AG04449 (cell line): ENCODE measurements around the gene CARD11.

Experiments used
- CTCF ChIA-PET: fragments of 350-600 bp; formaldehyde crosslinking; extraction: SDS; loops from one replicate; lab custom pipeline; 2021; ENCODE audit warnings: antibody characterized with exemption; lab: Yijun Ruan, JAX
- POLR2A ChIA-PET: fragments of 400-600, 350-600 bp; formaldehyde crosslinking; extraction: SDS; loops from one replicate; lab custom pipeline; 2020; ENCODE audit warnings: antibody characterized with exemption, inconsistent platforms; lab: Yijun Ruan, JAX
- DNase-seq: peaks from one replicate; pipeline ENCODE4 v3.0.0-alpha.2; 2010; ENCODE audit warnings: low read depth, low spot score
- H3K4me3 ChIP-seq: 2 replicates; pipeline ENCODE4 v1.5.1; 2011; ENCODE audit warnings: low read depth, mild to moderate bottlenecking, control low read depth, low read length
- TF ChIP-seq, protein P1 (sequence below): IDR thresholded peaks from one replicate; pipeline ENCODE4 v1.5.1; 2011; ENCODE audit warnings: mild to moderate bottlenecking, moderate library complexity, low read length, control low read depth, inconsistent platforms; ENCODE audit not compliant: insufficient read depth; ENCODE audit errors: missing control alignments

Gene CARD11

DNA sequence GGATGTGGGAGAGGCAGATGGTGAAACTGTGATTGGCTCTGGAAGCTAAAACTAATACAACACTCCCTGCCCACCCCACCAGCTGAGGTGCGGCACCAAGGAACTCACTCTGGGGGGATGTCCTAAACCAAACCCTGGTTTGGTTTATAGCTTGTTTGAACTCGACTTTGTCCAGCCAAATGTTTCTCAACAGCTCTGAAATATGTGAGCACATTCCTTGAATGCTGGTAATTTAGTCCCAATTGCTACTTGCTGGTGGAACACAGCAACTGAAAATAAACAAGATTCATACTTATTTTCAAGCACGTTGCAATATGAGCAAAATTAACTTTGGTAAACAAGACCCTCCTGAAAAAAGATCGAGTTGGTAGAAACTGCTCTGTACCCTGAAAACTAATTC lies 39.7 kb upstream of the CARD11 start:
- TF ChIP-seq, protein P1, sequence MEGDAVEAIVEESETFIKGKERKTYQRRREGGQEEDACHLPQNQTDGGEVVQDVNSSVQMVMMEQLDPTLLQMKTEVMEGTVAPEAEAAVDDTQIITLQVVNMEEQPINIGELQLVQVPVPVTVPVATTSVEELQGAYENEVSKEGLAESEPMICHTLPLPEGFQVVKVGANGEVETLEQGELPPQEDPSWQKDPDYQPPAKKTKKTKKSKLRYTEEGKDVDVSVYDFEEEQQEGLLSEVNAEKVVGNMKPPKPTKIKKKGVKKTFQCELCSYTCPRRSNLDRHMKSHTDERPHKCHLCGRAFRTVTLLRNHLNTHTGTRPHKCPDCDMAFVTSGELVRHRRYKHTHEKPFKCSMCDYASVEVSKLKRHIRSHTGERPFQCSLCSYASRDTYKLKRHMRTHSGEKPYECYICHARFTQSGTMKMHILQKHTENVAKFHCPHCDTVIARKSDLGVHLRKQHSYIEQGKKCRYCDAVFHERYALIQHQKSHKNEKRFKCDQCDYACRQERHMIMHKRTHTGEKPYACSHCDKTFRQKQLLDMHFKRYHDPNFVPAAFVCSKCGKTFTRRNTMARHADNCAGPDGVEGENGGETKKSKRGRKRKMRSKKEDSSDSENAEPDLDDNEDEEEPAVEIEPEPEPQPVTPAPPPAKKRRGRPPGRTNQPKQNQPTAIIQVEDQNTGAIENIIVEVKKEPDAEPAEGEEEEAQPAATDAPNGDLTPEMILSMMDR = no peak
- CTCF ChIA-PET = no interaction called here
- DNase-seq = no peak
- POLR2A ChIA-PET = no interaction called here
- H3K4me3 ChIP-seq = no peak overlapping the region

DNA sequence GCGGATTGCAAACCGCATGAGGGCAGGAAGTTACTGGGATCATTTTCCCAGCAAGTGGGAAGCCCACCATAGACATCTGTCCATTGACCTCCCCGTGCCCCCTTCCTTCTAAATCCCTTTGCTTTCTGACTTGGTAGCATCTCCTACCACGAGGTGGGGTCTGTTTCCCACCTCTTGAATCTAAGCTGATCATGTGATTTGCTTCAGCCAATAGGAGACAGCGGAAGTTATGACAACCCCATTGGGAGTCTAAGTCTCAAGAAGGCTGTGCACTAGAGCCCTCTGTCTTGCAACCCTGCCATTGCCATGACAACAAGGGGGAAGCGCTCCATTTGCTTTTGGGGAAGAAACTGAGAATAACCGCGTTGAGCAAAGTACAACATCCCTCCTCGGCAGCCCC lies 39.2 kb upstream of the CARD11 start:
- CTCF ChIA-PET = no interaction called here
- TF ChIP-seq, protein P1 = no peak
- DNase-seq = no peak
- POLR2A ChIA-PET = no interaction called here
- H3K4me3 ChIP-seq = no peak overlapping the region

DNA sequence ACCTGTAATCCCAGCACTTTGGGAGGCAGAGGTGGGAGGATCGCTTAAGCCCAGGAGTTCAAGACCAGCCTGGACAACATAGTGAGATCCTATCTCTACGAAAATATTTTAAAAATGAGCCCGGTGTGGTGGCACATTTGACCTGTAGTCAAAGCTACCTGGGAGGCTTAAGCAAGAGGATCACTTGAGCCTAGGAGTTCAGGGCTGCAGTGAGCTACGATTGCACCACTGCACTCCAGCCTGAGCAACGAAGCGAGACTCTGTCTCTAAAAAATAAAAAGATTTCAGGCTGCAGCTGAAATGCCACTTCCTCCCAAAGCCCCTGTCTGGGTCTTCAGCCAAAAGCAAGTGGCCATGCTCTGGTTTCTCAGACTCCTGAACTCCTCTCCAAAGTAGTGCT lies 38.7 kb upstream of the CARD11 start:
- ChIA-PET POLR2A (no interaction called here), CTCF (no interaction called here)
- TF ChIP-seq, protein P1 = no peak
- no peak for DNase-seq
- no peak overlapping the region for H3K4me3 ChIP-seq

DNA sequence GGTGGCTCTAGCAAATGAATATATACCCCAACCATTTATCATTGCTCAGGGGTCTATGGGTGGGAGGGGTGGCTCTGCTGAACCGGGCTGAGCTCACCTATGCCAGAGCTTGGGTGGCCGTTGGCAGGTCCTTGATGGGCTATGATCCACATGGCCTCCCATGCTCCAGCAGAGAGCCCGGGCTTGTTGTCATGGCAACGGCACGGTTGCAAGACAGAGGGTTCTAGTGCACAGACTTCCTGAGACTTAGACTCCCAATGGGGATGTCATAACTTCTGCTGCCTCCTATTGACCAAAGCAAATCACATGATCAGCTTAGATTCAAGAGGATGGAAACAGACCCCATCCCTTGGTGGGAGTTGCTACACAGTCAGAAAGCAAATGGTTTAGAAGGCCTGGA lies 36.4 kb upstream of the CARD11 start:
- ChIA-PET CTCF (no interaction called here), POLR2A (no interaction called here)
- no peak overlapping the region for H3K4me3 ChIP-seq
- DNase-seq = no peak
- TF ChIP-seq, protein P1 = no peak

DNA sequence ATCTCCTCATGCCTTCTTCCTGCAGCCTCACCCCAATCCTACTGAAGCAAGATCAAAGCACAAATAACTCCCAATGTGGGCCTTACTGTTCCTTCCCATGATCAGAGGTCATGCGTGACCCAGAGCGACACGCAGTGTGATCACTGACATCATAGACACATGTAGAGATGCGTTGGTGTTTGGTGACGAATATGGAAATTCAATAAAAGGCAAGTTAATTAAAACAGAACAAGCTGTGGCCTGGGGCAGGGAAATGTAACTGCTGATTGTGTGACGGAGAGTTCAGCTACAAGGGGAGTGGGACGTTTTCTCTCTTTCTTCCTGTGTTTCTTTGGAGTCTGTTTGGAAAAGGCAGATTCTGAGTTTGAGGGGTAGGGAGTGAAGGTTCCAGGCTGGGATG lies 34.8 kb upstream of the CARD11 start:
- no peak overlapping the region for H3K4me3 ChIP-seq
- POLR2A ChIA-PET = no interaction called here
- TF ChIP-seq, protein P1 = no peak
- DNase-seq = no peak
- CTCF ChIA-PET = no interaction called here

DNA sequence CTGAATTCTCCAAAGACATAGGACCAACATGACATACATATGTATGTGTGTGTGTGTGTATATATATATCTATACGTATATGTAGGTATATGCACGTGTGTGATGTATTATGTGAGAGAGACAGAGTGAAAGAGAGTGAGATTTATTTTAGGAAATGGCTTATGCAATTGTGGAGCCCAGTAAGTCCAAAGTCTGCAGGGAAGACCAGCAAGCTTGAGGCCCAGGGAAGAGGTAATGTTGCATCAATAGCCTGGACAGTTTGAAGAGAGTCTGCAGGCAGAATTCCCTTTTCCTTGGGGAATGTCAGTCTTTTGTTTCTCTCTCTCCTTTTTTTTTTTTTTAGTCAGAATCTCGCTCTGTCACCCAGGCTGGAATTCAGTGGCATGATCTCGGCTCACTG lies 33.0 kb upstream of the CARD11 start:
- POLR2A ChIA-PET = no interaction called here
- CTCF ChIA-PET = no interaction called here
- TF ChIP-seq, protein P1 = no peak
- H3K4me3 ChIP-seq = no peak overlapping the region
- no peak for DNase-seq
